K562 treated with DMSO at 1 percent for 48 hours (cell line): ENCODE results near the gene PPP1R3A. TPM values are rescaled to one million over a fixed set of nuclear protein-coding genes. Genes with fewer than 3 reads are reported as not detected.

Experiments used
- total RNA-seq: library from RNA; unstranded; fragments of 300-600 nt; gene quantifications from 2 replicates; pipeline ENCODE4 v1.2.3, GENCODE V29; 2022; ENCODE audit warnings: low replicate concordance; ENCODE audit errors: extremely low read depth

Gene PPP1R3A
- total RNA-seq = not detected in 2 replicates

GRCh38 chr7:113918946-113919345 is at the start of gene PPP1R3A:
TSS of gene PPP1R3A (minus strand) at chr7:113919009. CDS start at chr7:113918996, 13 bp downstream.

